NCI-H1694 (cell line): ENCODE measurements around the gene TMEM9B.

Experiments
- DNase-seq: peaks from one replicate; lab custom pipeline; 2025; lab: John Stamatoyannopoulos, UW

TMEM9B gene

DNA sequence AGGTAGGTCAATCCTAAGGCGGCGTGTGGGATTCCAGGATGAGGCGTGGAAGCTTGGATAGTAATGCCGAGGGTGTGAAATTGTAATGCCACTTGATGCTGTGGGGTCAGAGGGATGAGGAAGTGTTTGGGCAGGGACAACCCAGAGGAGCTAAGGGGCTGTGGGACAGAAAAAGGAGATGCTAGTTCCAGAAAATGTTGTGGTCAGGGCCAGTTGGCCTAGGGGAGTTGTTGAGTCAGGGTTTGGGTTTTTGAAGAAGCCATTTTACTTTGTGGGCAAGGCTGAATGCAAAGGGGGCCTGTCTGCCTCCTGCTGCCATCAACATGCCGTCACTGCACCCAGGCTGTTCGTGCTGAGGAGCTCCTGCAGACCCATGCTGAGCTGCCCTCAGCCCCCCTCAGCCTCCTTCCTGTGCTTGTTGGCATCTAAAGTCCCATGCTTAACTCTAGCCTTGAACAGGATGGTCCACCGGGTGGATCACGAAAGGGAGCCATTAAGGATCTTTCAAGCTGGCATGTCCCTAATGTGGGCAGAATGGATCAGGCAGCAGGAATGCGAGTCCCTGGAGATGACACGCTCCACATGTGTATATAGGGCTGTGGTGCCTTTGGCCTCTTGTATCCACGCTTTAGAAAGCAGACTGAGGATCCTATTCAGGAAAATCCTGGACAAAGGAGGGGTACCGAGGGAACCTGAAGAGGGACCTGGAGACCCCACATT is 33.6 kb downstream of the TMEM9B start:
- DNase-seq, result no peak

DNA sequence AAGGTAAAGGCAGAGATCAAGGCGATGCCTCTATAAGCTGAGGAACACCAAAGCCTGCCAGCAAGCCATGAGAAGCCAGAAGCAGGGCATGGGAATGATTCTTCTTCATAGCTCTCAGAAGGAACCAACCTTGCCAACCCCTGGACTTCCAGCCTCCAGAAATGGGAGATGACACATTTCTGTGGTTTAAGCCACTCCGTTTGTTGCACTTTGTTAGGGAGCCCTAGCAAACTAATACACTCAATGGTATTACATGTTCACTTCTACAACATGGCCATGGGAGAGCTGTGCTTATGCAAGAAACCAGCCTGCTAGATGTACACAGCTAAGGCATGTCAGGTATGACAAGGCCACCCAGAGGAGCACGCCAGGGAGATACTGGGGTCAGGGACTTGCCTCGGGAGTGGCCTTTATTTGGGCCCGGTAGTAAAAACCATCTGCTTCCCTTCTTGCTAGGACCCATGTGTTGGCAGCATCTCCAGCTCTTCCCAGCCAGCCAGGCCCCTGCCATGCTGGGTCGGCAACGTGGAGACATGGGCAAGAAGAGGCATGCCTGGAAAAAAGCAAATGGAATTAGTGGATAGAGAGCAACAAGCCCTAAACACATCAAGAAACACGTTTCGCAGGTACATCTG is 35.1 kb downstream of the TMEM9B start:
- DNase-seq, result no peak

DNA sequence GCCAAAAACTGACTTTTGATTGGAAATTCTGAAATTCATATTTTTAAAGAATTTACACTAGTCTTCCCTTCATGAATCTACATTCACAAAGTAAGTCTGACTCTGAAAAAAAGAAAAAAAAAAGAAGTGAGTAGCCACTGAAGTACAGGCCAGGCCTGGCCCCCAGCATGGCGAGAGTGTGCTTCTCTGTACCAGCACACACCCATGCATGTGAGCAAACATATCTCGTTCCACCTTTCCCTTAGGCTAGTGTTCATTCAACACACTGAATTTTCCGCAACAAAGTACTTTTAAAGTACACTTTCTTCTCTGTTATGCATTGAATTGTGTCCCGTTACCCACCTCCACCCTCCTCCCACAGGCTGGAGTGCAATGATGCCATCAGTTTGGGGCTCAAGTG is 36.0 kb downstream of the TMEM9B start:
- DNase-seq, result no peak

DNA sequence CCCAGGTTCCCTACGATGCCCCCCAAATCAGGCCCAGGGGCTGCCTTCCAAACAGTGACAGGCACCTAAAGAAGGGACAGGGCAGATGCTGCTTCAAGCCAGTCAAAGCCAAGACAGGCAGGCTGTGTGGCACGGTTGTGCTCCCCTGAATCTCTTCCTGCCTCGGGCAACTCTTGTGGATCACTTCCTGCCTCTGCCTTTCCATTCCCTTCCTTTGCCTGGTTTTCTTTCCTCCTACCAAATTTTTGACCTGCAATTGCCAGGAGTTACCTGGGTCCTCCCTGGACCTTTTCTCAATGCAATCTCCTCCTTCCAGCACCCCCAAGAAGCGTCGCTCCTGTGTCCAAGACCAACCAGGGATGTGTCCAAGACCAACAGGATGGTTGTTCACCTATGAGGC is 37.0 kb downstream of the TMEM9B start:
- no peak for DNase-seq

DNA sequence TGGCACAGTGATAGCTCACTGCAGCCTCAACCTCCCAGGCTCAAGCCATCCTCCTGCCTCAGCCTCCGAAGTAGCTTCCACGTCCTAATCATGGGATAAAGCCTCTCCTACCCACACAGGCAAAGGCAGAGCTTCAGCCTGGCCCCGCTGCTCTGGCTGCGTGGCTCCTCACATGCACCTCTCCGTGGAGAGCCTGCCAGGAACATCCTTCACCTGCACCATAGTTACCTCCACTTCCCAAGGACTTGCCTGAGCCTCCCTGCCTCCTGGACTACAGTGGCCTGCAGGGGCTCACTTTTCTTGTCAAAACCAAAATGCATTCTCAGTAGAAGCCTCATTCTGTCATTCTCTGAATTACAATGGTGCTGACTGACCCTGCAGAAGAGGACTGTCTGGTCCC is 38.0 kb downstream of the TMEM9B start:
- DNase-seq, result no peak

DNA sequence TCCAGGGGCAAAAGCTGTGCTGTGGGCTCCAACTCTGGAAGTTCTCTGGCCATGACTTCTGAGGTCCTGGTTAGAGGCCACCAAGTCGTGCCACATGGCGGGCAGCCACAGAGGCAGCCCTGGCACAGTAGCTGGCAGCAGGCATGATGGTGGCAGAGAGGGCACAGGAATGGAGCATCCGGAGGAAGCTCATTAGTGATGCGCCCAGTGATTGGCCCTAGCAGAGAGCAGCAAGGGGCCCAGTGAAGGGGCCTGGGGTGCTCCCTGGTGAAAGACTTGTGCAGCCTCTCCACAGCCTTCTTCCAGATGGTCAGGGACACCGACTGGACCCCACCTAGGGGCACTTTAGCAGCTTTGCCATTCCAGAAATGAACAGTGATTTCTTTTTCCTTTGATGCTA is 38.5 kb downstream of the TMEM9B start:
- DNase-seq, result no peak

DNA sequence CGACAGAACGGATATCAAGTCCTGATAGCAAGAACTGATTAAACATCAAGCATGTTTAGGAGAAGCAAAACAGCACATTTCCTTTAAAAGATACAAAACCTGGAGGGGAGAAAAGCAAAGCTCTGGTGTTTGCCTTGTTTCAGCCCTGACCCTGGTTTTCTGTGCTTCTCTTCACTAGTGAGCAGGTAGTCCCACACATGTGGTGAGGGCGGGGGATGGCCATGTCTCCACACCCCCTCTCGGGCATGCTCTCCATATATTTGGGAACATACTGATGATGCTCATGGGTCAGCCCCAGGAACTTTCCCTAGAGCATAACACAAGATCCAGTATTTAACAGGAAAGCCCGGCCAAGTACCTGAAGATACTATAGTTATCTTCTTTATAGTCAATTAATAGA is 41.6 kb downstream of the TMEM9B start:
- no peak for DNase-seq

DNA sequence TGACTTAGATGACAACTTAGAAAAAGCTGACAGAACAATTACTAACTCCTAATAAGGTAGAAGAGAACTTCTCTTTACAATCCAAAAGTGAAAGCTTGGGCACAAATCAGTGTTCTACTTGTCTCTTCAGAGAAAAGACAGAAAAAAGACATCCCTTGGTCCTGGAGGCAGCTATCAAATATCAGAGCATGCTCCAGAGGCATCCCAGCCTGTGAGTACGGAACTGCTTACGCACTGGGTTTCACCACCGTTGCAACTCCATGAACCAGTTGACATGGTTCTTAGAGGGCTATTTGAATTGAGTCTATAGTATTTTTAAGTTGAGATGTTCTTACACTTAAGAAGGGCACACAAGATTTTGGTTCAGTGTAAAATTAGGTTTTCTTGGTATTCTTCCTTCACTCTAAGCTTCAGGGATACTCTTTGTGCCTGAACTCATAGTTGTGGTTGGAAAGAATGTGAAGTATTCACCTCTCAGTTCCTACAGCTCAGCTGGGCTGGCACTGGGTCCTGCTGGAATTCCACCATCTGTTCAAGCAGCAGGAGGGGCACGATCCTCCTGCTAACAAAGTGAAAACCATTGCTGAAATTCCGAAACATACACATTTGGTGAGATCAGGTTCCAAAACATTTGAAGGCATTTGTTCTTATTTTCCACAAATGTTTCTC is 47.0 kb downstream of the TMEM9B start:
- no peak for DNase-seq

DNA sequence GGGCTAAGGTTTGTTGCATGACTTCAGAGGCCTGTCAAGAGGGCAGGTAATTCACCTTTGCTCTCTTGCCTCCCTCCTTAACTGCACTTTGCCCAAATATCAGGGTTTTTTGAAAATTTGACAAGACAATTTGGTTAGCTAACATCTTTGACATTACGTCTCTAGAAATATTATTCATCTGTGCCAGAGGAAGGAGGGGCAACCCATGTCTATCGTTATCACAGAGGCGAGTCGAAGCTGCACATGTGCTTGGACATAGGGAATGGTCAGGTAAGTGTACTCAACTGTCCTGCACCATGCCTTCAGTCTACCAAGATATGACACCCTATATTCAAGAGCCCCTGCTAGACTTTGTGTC is 49.6 kb downstream of the TMEM9B start:
- DNase-seq, result no peak

DNA sequence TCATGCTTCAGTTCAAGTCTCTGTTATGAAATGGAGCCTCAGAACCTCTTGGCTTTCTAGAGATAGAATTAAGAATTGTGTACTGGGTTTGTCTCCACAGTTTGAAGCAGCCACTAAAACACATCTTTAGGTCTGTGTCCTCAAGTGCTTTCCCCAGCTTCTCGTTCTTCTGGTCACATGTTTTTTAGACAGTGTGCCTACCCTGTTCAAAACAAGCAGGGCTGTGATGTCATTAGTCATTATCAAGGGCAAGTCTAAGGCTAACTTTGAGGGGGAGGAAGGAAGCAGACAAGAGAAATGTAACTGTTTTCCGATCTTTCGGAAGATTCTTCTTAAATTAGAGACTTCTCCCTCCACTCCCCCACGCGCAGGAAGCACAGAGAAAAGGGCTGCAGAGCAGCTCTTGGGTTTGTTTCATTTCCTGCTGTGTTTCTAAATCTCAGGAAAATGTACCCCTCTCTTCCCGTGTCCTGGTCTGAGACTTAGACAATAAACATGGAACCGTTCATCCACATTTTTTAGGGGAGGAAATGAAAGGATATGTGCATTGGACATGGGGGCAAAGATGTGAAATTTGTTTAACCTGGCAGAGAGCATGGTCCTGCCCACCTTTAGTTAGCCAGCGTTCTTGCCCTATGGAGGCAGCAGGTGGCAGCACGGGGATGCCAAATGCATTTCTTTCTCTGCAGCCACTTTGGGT is 50.1 kb downstream of the TMEM9B start:
- DNase-seq, result peak; percentile 13

DNA sequence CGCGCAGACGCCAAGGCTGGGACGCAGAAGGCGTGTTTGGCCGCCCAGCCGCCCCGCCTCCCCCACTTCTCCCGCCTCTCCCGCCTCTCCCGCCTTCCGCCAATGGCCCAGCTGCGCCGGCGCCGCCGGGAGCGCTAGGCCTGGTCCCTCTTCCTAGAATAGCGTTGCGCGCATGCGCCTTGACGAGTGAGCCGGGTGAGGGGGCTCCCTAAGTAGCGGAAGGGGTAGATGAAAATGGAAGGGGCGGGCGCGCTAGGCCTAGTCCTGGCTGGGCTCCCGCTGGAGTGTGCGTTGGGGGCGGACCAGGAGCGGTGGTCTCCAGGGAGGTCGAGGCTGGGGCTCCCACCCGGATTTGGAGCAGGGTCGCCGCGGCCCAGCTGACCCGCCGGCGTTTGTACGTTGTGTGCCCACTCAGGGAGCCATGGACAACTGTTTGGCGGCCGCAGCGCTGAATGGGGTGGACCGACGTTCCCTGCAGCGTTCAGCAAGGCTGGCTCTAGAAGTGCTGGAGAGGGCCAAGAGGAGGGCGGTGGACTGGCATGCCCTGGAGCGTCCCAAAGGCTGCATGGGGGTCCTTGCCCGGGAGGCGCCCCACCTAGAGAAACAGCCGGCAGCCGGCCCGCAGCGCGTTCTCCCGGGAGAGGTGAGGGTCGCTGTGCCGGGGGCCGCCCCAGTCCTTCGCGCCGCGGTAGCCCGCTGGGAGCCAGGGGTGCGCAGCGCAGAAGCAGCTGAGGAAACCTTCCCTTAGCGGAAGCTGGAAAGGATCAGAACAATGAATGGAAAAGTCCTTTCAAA is 53.0 kb downstream of the TMEM9B start, which contains the start of gene AKIP1:
TSS of gene AKIP1 (plus strand) at position 161 of the 795 bp plus-strand sequence. CDS start at position 422, 261 bp downstream.
- peak; percentile 94 for DNase-seq

DNA sequence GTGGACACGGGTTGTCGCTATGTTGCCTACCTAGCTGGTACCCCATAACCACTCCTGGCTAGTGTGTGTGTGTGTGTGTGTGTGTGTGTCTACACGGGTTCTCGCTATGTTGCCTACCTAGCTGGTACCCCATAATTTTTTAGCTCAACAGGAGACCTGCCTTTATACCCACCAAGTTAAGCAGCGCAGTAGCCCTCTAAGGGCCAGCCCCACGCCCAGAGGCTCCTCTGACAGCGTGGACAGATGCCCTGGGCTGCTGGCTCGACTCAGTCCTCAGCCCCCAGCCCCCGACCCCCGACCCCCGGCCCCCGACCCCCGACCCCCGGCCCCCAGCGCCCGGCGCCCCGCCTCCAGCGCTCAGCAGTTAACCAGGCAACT is 53.6 kb downstream of the TMEM9B start:
- no peak for DNase-seq

DNA sequence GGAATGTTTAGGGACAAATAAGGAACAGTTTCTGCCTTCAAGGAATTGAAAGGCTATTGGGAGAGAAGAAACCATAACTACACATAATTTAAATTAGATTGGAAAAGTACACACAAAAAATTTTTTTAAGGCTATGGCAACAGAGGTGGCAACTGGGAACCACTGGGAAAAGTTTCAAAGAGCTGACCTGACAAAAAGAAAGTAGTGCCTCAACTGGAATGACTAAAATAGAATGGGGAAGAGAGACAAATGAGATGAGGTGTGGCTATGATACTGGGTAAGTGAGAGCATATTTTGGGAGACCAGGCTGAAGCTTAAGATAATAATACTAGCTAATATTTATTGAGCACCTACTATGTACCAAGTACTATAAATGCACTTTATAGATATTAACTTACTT is 56.1 kb downstream of the TMEM9B start:
- DNase-seq, result no peak

DNA sequence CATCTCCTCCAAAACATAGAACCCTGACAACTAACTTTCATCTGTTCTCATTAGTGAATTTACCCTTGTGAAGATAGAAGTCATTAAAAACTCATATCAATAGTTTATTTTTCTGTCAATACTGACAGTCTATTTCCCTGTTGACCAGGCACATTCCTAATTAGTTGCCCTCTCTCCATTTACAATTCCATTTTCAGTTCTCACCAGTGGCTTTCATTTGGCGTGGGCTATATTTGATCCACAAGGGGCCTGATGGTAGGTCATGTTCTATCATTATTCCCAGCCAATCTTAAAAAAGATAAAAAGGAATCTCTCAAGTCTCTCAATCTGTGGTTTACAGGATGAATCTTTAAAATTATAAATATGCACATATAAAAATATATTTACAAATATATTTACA is 57.1 kb downstream of the TMEM9B start:
- DNase-seq, result no peak

DNA sequence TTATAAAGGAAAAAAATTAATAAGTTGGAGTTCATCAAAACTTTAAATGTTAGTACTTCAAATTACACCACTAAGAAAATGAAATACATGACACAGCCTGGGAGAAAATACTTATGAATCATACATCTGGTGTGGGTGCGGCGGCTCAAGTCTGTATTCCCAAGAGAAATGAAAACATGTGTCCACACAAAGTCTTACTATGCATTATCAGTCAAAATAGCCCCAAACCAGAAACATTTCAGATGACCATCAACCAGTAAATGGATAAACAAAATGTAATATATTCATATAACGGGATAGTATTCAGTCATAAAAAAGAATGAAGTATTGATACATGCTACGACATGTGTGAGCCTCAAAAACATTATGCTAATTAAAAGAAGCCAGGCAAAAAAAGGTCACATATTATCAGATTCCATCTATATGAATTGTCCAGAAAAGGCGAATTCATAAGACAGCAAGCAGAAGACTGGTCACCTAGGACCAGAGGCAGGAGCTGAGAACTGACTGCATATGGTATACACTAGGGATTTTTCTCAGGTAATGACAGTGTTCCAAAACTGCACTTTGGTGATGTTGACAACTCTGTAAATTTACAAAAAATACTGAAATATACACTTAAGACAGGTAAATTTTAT is 58.6 kb downstream of the TMEM9B start:
- no peak for DNase-seq

DNA sequence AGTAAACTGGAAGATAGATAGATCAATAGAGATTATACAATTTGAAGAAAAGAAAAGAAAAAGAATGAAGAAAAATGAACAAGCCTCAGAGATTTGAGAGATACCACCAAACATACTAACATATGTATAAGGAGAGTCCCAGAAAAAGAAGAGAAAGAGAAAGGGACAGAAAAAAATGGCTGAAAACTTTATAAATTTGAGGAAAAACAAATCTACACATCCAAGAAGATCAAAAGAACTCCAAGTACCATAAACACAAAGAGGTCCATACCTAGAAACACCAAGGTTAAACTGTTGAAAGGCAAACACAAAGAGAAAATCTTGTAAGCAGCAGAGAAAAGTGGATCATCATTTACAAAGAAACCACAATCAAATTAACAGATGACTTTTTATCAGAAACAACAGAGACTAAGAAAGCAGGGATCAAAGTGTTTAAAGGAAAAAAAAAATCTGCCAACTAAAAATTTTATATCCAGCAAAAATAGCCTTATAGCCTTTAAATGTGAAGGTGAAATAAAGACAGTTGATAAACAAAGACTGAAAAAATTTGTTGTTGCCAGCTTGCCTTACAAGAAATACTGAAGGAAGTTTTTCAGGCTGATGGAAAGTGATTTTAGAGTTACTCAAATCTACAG is 65.0 kb downstream of the TMEM9B start:
- no peak for DNase-seq
